SK-N-SH (cell line): ENCODE results near the gene FAM222A.

ENCODE experiments used
- CTCF ChIP-seq: fragments of 200-600 bp; sonication (generic); IDR thresholded peaks from 2 replicates; pipeline ENCODE4 v1.6.1; 2017; ENCODE audit warnings: antibody characterized with exemption, mild to moderate bottlenecking, moderate library complexity
- ELF1 ChIP-seq: IDR thresholded peaks from 2 replicates; pipeline ENCODE4 v1.4.0; 2012
- EP300 ChIP-seq, 2 experiments: IDR thresholded peaks; 2 replicates each; pipeline versions ENCODE4 v1.4.0 to v1.6.1; 2012; ENCODE audit warnings: borderline replicate concordance in 1 of 2, low read depth in 1 of 2, low read length in 1 of 2
- FOXJ3 ChIP-seq: sonication (generic); formaldehyde crosslinking; IDR thresholded peaks from 2 replicates; pipeline ENCODE4 v1.5.1; 2020; ENCODE audit warnings: mild to moderate bottlenecking, missing genetic modification reagents
- MEF2A ChIP-seq: IDR thresholded peaks from 2 replicates; pipeline ENCODE4 v1.4.0; 2012; ENCODE audit warnings: low read depth, borderline replicate concordance
- NFIC ChIP-seq: IDR thresholded peaks from 2 replicates; pipeline ENCODE4 v1.4.0; 2012; ENCODE audit warnings: borderline replicate concordance
- POLR2AphosphoS5 ChIP-seq: IDR thresholded peaks from 2 replicates; pipeline ENCODE4 v1.6.1; 2012; ENCODE audit warnings: low read depth, low read length
- RXRA ChIP-seq: IDR thresholded peaks from 2 replicates; pipeline ENCODE4 v1.4.0; 2012; ENCODE audit warnings: low read depth, mild to moderate bottlenecking, borderline replicate concordance
- USF2 ChIP-seq: fragments of 150-350 bp; IDR thresholded peaks from 2 replicates; pipeline ENCODE4 v1.6.1; 2017; ENCODE audit warnings: antibody characterized with exemption, low read length, low read depth, borderline replicate concordance
- YY1 ChIP-seq: IDR thresholded peaks from 2 replicates; pipeline ENCODE4 v1.4.0; 2012; ENCODE audit warnings: low read depth, mild to moderate bottlenecking
- TF ChIP-seq, protein P1 (sequence below): IDR thresholded peaks from 2 replicates; pipeline ENCODE4; 2012
- TF ChIP-seq, protein P2 (sequence below): IDR thresholded peaks from 2 replicates; pipeline ENCODE4 v1.4.0; 2012; ENCODE audit warnings: low read depth, borderline replicate concordance
- TF ChIP-seq, protein P3 (sequence below): IDR thresholded peaks from 2 replicates; pipeline ENCODE4 v1.4.0; 2012; ENCODE audit warnings: low read depth, borderline replicate concordance

DNA sequence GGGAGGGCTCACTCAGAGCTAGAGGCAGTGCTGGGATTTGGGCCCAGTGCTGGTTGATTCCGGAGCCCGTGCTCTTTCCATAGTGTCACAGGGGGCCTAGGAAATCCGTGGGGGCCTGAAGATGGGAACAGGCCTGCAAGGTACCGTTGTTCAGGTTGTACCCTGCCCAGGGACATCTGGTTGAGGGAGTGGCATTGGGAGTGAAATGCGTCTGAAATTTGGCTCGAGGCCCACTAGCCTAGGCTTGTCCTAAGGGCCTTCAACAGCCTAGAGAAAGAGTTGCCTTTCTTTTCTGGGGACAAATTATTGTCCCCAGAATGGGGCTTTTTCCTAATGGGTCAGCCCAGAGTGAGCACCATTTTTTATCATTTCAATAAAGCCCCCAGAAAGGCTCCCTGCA lies 26.4 kb upstream of the FAM222A start:
- TF ChIP-seq ELF1 (no peak), FOXJ3 (CRISPR knock-in tag) (no peak), CTCF (no peak), EP300 (IDR thresholded peaks at IDR 0.05; ENCODE audit: borderline replicate concordance in 1 of 2, low read depth in 1 of 2, low read length in 1 of 2) (no peak), MEF2A (no peak), POLR2AphosphoS5 (no peak), NFIC (no peak), RXRA (no peak), USF2 (no peak), YY1 (no peak)
- TF ChIP-seq, protein P1, sequence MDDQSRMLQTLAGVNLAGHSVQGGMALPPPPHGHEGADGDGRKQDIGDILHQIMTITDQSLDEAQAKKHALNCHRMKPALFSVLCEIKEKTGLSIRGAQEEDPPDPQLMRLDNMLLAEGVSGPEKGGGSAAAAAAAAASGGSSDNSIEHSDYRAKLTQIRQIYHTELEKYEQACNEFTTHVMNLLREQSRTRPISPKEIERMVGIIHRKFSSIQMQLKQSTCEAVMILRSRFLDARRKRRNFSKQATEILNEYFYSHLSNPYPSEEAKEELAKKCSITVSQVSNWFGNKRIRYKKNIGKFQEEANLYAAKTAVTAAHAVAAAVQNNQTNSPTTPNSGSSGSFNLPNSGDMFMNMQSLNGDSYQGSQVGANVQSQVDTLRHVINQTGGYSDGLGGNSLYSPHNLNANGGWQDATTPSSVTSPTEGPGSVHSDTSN = no peak
- TF ChIP-seq, protein P2, sequence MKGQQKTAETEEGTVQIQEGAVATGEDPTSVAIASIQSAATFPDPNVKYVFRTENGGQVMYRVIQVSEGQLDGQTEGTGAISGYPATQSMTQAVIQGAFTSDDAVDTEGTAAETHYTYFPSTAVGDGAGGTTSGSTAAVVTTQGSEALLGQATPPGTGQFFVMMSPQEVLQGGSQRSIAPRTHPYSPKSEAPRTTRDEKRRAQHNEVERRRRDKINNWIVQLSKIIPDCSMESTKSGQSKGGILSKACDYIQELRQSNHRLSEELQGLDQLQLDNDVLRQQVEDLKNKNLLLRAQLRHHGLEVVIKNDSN = no peak
- TF ChIP-seq, protein P3, sequence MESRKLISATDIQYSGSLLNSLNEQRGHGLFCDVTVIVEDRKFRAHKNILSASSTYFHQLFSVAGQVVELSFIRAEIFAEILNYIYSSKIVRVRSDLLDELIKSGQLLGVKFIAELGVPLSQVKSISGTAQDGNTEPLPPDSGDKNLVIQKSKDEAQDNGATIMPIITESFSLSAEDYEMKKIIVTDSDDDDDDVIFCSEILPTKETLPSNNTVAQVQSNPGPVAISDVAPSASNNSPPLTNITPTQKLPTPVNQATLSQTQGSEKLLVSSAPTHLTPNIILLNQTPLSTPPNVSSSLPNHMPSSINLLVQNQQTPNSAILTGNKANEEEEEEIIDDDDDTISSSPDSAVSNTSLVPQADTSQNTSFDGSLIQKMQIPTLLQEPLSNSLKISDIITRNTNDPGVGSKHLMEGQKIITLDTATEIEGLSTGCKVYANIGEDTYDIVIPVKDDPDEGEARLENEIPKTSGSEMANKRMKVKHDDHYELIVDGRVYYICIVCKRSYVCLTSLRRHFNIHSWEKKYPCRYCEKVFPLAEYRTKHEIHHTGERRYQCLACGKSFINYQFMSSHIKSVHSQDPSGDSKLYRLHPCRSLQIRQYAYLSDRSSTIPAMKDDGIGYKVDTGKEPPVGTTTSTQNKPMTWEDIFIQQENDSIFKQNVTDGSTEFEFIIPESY = no peak
